ENCODE data around the gene ANKMY1. TPM values are rescaled to one million over a fixed set of nuclear protein-coding genes. Genes with fewer than 3 reads are reported as not detected.
A peak's percentile ranks its signal among the peaks of the same experiment; 100 is the strongest.

Gene ANKMY1
- total and polyA plus RNA-seq, 8 donors, result 6.9 to 20.1 (median 10.7) TPM

DNA sequence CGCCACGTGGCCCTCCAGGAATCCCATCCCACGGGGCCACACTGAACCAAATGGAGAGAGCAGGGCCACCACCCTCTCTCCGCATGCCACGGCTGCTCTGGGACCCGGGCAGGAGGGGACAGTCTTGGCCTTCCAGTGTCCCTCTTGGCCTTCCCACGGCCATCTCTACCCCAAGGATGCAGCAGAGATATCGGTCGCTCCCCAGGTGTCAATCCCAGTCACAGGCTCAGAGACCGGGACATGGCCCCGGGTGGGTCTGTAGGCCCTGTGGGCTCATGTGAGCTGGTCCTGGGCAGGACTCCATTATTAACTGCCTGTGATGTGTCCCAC is 44.0 kb upstream of the ANKMY1 start:
- intact Hi-C loops (cut with DNase I), result no loop called here
- H3K36me3 ChIP-seq, result no peaks in the 10 kb centered on the region
- no peaks in the 10 kb centered on the region for H3K9me3 ChIP-seq
- TF ChIP-seq, protein P1, sequence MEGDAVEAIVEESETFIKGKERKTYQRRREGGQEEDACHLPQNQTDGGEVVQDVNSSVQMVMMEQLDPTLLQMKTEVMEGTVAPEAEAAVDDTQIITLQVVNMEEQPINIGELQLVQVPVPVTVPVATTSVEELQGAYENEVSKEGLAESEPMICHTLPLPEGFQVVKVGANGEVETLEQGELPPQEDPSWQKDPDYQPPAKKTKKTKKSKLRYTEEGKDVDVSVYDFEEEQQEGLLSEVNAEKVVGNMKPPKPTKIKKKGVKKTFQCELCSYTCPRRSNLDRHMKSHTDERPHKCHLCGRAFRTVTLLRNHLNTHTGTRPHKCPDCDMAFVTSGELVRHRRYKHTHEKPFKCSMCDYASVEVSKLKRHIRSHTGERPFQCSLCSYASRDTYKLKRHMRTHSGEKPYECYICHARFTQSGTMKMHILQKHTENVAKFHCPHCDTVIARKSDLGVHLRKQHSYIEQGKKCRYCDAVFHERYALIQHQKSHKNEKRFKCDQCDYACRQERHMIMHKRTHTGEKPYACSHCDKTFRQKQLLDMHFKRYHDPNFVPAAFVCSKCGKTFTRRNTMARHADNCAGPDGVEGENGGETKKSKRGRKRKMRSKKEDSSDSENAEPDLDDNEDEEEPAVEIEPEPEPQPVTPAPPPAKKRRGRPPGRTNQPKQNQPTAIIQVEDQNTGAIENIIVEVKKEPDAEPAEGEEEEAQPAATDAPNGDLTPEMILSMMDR (IDR thresholded peaks at IDR 0.05), result no peak
- no peak overlapping the region for H3K4me3 ChIP-seq
- no peak for ATAC-seq
- DNase-seq, result peak in 1 of 6 donors; percentile 46
- WGBS, 2 donors, result 89 to 93% methylated on average over 11 of the region's 11 CpGs
- H3K27me3 ChIP-seq, result no peaks in the 10 kb centered on the region
- no peak for FAIRE-seq
- no peak overlapping the region for H3K27ac ChIP-seq
- no peaks in the 10 kb centered on the region for H3K4me1 ChIP-seq

DNA sequence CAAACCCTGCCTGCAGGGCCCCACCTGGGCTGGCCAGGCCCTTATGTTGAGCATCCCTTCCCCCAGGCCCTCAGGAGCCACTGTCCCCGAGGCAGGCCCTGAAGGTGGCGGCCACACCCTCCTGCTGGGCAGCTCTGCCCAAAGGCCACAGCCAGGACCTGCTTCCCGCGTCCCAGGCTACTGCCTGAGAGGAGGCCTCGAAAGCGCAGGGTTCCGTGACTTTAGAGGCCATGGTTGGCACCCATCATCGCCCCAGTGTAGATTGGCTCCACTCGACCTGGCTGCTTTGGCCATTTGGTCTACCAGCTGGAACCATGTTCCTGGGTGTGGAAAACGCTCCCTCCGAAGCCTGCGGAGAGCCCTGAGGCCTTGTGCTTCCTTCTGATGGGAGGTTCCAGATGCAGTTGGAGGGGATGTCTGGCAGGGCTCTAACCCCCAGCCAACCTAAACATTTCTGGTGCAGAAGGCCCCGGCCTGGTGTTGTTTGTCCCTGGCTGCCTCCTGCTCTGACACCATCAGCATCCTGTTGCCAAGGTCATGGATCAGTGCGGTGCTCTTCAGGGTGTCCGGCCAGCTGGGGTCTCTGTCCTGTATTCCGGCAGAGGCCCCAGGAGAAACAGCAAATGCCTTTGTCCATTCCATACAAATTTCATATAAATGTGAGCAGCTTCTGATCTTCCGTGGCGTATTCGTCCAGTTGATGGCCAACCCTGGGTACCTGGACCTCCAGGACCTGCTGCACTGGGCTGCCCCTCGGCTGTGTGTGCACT is 43.5 kb upstream of the ANKMY1 start:
- Histone ChIP-seq H3K36me3 (no peaks in the 10 kb centered on the region), H3K27ac (no peak overlapping the region), H3K27me3 (no peaks in the 10 kb centered on the region), H3K4me1 (no peaks in the 10 kb centered on the region), H3K4me3 (no peak overlapping the region), H3K9me3 (no peaks in the 10 kb centered on the region)
- ATAC-seq (no peak), FAIRE-seq (no peak), DNase-seq (peak in 2 of 6 donors; percentile 11 to 45)
- TF ChIP-seq, protein P1 (IDR thresholded peaks at IDR 0.05), result no peak
- intact Hi-C loops (cut with DNase I), result no loop called here
- WGBS, 2 donors, result 83 to 88% methylated on average over 20 of the region's 20 CpGs

DNA sequence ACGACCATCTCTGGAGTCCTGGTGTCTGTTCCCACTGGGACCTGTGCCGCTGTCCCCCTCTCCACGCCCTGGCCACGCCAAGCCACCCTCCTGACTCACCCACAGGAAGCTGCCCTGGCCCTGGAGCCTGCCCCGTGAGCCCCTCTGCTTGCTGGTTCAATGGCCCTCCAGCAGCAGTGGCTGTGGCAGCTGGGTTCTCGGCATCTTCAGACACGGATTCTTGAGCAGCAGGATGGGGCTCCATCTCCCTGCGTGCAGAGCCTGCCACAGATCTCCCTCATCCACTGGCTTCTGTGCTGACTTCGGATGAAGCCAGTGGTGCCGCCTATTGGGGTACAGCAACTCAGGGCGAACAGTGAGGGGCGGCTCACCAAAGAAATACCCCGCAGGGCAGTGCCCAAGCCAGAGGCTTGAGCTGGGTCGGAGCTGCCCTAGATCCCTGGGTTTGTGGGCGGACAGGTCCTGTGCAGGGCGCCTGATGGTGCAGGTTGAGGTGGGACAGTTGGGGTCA is 42.7 kb upstream of the ANKMY1 start:
- H3K9me3 ChIP-seq, result no peaks in the 10 kb centered on the region
- no peak overlapping the region for H3K4me3 ChIP-seq
- H3K27me3 ChIP-seq, result no peaks in the 10 kb centered on the region
- intact Hi-C loops (cut with DNase I), result no loop called here
- FAIRE-seq (no peak), ATAC-seq (no peak), DNase-seq (peak in 1 of 6 donors; percentile 48)
- H3K27ac ChIP-seq, result no peak overlapping the region
- H3K4me1 ChIP-seq, result no peaks in the 10 kb centered on the region
- 94 to 95% methylated on average over 16 of the region's 16 CpGs for WGBS, 2 donors
- H3K36me3 ChIP-seq, result no peaks in the 10 kb centered on the region
- TF ChIP-seq, protein P1 (IDR thresholded peaks at IDR 0.05), result no peak

DNA sequence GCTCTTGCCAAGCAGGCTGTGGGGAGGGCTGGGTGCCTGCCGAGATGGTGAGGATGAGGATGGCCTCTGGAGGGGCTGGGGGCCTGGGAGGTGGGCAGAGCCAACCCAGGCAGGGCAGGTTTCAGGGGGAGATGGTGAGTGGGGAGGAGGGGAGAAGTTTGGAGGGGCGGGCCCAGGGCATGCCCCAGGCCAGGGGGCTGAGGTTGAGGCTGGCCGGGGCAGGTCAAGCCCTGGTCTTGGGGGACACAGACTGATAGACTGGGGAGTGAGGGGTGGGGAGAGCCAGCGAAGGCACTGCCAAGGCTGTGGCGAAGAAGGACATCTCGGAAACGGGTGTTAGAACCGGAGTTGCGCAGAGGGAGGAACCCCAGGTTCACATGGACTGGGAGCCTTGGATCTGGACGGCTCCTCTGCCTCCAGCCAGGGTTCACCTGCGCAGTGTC is 41.4 kb upstream of the ANKMY1 start:
- intact Hi-C loops (cut with DNase I), result no loop called here
- no peaks in the 10 kb centered on the region for H3K4me1 ChIP-seq
- WGBS, 2 donors, result 89 to 97% methylated on average over 11 of the region's 11 CpGs
- ATAC-seq (no peak), DNase-seq (peak in 1 of 6 donors; percentile 33), FAIRE-seq (no peak)
- H3K36me3 ChIP-seq, result no peaks in the 10 kb centered on the region
- H3K27me3 ChIP-seq, result no peaks in the 10 kb centered on the region
- no peak overlapping the region for H3K4me3 ChIP-seq
- no peak overlapping the region for H3K27ac ChIP-seq
- TF ChIP-seq, protein P1 (IDR thresholded peaks at IDR 0.05), result no peak
- no peaks in the 10 kb centered on the region for H3K9me3 ChIP-seq

DNA sequence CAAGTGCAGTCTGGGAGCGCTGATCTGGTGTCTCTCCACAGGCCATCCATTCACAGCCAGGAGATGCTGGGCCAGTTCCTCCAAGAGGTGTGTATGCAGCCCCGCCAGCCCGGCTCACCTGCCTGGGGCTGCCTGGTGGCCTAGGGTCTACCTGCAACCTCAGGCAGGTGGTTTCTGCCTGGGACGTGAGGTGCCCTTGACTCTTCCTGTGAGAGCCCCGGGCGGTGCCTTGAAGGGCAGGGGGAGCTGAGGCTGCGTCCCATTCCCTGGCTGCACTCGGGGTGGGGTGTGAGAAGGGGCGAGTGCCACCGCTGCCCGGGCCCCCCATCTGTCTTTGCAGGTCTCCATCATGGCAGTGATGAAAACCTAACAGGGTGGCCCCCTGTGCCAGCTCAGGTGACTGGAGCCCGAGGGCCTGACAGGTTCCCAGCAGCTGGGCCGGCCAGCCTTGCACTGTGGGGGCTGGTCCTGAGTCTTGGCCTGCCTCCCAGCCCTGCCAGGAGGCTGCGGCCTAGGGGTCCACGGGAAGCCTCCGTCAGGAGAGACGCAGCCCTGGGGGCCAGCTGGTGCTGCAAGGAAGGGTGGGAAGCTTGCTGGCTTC is 40.6 kb upstream of the ANKMY1 start:
- peaks cover 0 to 1% (median 0%) of the 10 kb centered on the region in 3 donors for H3K36me3 ChIP-seq
- no peaks in the 10 kb centered on the region for H3K4me1 ChIP-seq
- 91 to 94% methylated on average over 17 of the region's 17 CpGs for WGBS, 2 donors
- intact Hi-C loops (cut with DNase I), result no loop called here
- no peak overlapping the region for H3K27ac ChIP-seq
- H3K4me3 ChIP-seq, result no peak overlapping the region
- ATAC-seq, result no peak
- no peak for FAIRE-seq
- peak in 2 of 6 donors; percentile 30 to 47 for DNase-seq
- H3K27me3 ChIP-seq, result no peaks in the 10 kb centered on the region
- TF ChIP-seq, protein P1 (IDR thresholded peaks at IDR 0.05), result no peak
- no peaks in the 10 kb centered on the region for H3K9me3 ChIP-seq

Measured in pancreas (tissue), 10 donors.